Gastroesophageal sphincter (tissue), 4 donors: ENCODE results near the gene RTF2. TPM values are rescaled to one million over a fixed set of nuclear protein-coding genes. Genes with fewer than 3 reads are reported as not detected.
"Not testable (repeated sequence)": the region's sequence is repeated elsewhere in the genome, so short reads cannot be mapped to it uniquely, and the experiment has no call there.

Source experiments
- ATAC-seq: fragments of 150-250 bp; one replicate; pipeline ENCODE4 v1.9.1; 2016; ENCODE audit warnings: mild to moderate bottlenecking, moderate library complexity
- H3K27ac ChIP-seq, 4 donors: fragments of 200-600 bp; sonication (generic) in 3 of 4; 1 replicate in 3 of 4; 2 replicates in 1 of 4; pipeline ENCODE4 v1.5.1; 2016 to 2019
- H3K27me3 ChIP-seq: fragments of 200-600 bp; sonication (generic); one replicate; pipeline ENCODE4 v1.5.1; 2019
- H3K36me3 ChIP-seq, 2 donors: fragments of 200-600 bp; sonication (generic); one replicate each; pipeline ENCODE4 v1.5.1; 2019; ENCODE audit warnings: control low read depth in 1 of 2
- H3K4me1 ChIP-seq, 3 donors: fragments of 200-600 bp; sonication (generic); 1 replicate in 2 of 3; 2 replicates in 1 of 3; pipeline ENCODE4 v1.5.1; 2016 to 2019; ENCODE audit warnings: control low read depth in 2 of 3
- H3K4me3 ChIP-seq, 2 donors: fragments of 200-600 bp; sonication (generic); one replicate each; pipeline ENCODE4 v1.5.1; 2019; ENCODE audit warnings: mild to moderate bottlenecking in 1 of 2, moderate library complexity in 1 of 2
- H3K9me3 ChIP-seq, 3 donors: fragments of 200-600 bp; sonication (generic); one replicate each; pipeline ENCODE4 v1.5.1; 2017 to 2019; ENCODE audit warnings: control low read depth in 2 of 3
- CTCF ChIP-seq, 4 experiments: fragments of 200-600 bp in 2 of 4; fragments of 450-650 bp in 2 of 4; sonication (generic) in 1 of 4; IDR thresholded peaks; one replicate each; pipeline ENCODE4 v1.5.1; 2017 to 2019; ENCODE audit warnings: antibody characterized with exemption in 4 of 4, mild to moderate bottlenecking in 2 of 4, moderate library complexity in 2 of 4
- EP300 ChIP-seq: sonication (generic); formaldehyde crosslinking; IDR thresholded peaks from one replicate; pipeline ENCODE4 v1.6.1; 2017; ENCODE audit warnings: antibody characterized with exemption, mild to moderate bottlenecking
- POLR2A ChIP-seq, 2 donors: fragments of 450-650 bp; IDR thresholded peaks; one replicate each; pipeline ENCODE4 v1.6.1; 2017; ENCODE audit warnings: antibody characterized with exemption in 2 of 2, mild to moderate bottlenecking in 2 of 2, moderate library complexity in 1 of 2
- POLR2AphosphoS5 ChIP-seq: sonication (generic); formaldehyde crosslinking; IDR thresholded peaks from one replicate; pipeline ENCODE4 v1.6.1; 2017; ENCODE audit warnings: antibody characterized with exemption
- WGBS, 2 donors: methylation state at CpG; one replicate each; pipeline ENCODE4 v1.1.5; 2018; ENCODE audit warnings: low coverage in 1 of 2; 5-methylcytosine and 5-hydroxymethylcytosine counted together
- total RNA-seq, 4 donors: library from RNA; depleted of rRNA; stranded (reverse); fragments of >200 nt; gene quantifications; one replicate each; pipeline ENCODE4 v1.1.0, GENCODE V29; 2016

Gene RTF2
- total RNA-seq, 4 donors from 2014 or later: 83.7 to 96.1 (median 90.3) TPM

DNA sequence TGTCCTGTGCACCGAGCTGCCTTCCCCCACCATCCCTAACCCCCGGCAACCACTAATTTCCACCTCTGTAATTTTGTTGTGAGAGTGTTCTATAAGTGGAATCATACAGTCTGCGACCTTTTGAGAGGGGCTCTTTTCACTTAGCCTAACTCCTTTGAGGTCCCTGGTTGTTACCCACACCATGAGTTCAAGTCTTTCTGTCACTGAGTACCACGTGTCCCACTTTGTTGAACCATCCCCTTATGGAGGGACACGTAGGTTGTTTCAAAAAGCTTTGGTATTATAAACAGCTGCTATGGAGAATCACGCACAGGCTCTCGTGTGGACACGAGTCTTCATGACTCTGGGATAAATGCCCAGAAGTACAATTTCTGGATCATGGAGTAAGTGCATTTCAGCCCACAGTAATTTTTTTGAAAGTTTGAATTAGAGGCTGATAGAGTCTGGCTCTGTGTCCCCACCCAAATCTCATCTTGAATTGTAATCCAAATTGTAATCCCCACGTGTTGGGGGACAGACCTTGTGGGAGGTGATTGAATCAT, 74.1 kb downstream of the RTF2 start:
- 22 to 50% methylated on average over 8 to 9 of the region's 9 CpGs for WGBS, 2 donors
- Histone ChIP-seq H3K9me3 (no peaks in the 10 kb centered on the region), H3K36me3 (no peaks in the 10 kb centered on the region), H3K27ac (no peak overlapping the region), H3K4me3 (no peak overlapping the region), H3K4me1 (no peaks in the 10 kb centered on the region), H3K27me3 (no peaks in the 10 kb centered on the region)
- TF ChIP-seq CTCF (IDR thresholded peaks at IDR 0.05) (no peak), EP300 (no peak), POLR2AphosphoS5 (no peak), POLR2A (IDR thresholded peaks at IDR 0.05) (no peak)
- no peak for ATAC-seq

DNA sequence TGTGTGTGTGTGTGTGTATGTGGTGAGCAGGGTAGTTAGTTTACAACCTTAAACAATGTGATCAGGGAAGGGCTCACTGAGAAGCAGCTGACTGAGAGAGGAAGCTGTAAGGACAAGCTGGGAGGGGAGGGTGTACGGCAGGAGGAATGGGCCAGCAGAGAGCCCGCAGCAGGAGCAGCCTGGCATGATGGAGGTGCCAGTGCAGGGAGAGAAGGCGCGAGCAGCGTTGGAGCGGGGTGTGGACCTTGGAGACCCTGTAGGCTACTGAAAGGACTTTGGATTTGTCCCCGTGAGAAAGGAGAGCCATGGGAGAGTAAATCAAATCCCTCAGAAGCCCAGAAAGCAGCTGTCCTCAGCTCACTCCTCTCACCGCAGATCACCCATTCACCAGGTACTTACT, 83.1 kb downstream of the RTF2 start:
- Histone ChIP-seq H3K27me3 (no peaks in the 10 kb centered on the region), H3K36me3 (no peaks in the 10 kb centered on the region), H3K4me3 (no peak overlapping the region), H3K4me1 (peaks cover 0 to 14% (median 8%) of the 10 kb centered on the region in 3 donors), H3K9me3 (no peaks in the 10 kb centered on the region), H3K27ac (no peak overlapping the region)
- TF ChIP-seq POLR2AphosphoS5: no peak
- TF ChIP-seq CTCF (IDR thresholded peaks at IDR 0.05): no peak
- TF ChIP-seq EP300: no peak
- TF ChIP-seq POLR2A (IDR thresholded peaks at IDR 0.05): no peak
- 82% methylated on average over 8 of the region's 8 CpGs; no CpG with 5 or more reads in 1 of the 2 donors for WGBS, 2 donors
- ATAC-seq: no peak

- no peaks in the 10 kb centered on the region for H3K27me3 ChIP-seq
- 64 to 79% methylated on average over 7 to 8 of the region's 8 CpGs for WGBS, 2 donors
- TF ChIP-seq POLR2AphosphoS5: no peak
- TF ChIP-seq EP300: no peak
- TF ChIP-seq CTCF (IDR thresholded peaks at IDR 0.05): no peak
- TF ChIP-seq POLR2A (IDR thresholded peaks at IDR 0.05): no peak
Measured at GRCh38 chr20:56552911-56553629, 84.6 kb downstream of the RTF2 start.

GRCh38 chr20:56554869-56555268, 86.4 kb downstream of the RTF2 start:
- no peak overlapping the region for H3K27ac ChIP-seq
- no peaks in the 10 kb centered on the region for H3K36me3 ChIP-seq
- H3K4me3 ChIP-seq: no peak overlapping the region
- no peak for TF ChIP-seq EP300
- peak; percentile 70 for TF ChIP-seq POLR2AphosphoS5
- peak in 2 of 4 experiments; percentile 10 to 26 for TF ChIP-seq CTCF (IDR thresholded peaks at IDR 0.05)
- no peak for TF ChIP-seq POLR2A (IDR thresholded peaks at IDR 0.05)
- H3K27me3 ChIP-seq: no peaks in the 10 kb centered on the region
- no peaks in the 10 kb centered on the region for H3K9me3 ChIP-seq
- 10 to 16% methylated on average over 4 of the region's 4 CpGs for WGBS, 2 donors
- peaks cover 0 to 14% (median 8%) of the 10 kb centered on the region in 3 donors for H3K4me1 ChIP-seq
- peak; percentile 78 for ATAC-seq

More at GRCh38 chr20:56552911-56553629, 84.6 kb downstream of the RTF2 start:
- no peak overlapping the region for H3K27ac ChIP-seq
- H3K4me3 ChIP-seq: no peak overlapping the region
- H3K36me3 ChIP-seq: no peaks in the 10 kb centered on the region
- no peak for ATAC-seq
- H3K4me1 ChIP-seq: peaks cover 0 to 14% (median 8%) of the 10 kb centered on the region in 3 donors
- H3K9me3 ChIP-seq: no peaks in the 10 kb centered on the region

- Histone ChIP-seq H3K9me3 (no peaks in the 10 kb centered on the region), H3K27me3 (no peaks in the 10 kb centered on the region), H3K36me3 (no peaks in the 10 kb centered on the region), H3K4me3 (no peak overlapping the region), H3K4me1 (peaks cover 0 to 14% (median 8%) of the 10 kb centered on the region in 3 donors), H3K27ac (no peak overlapping the region)
- ATAC-seq: no peak
- 48 to 96% methylated on average over 3 to 6 of the region's 6 CpGs for WGBS, 2 donors
- TF ChIP-seq EP300 (no peak), CTCF (IDR thresholded peaks at IDR 0.05) (no peak)
Measured at GRCh38 chr20:56558968-56559367, 90.5 kb downstream of the RTF2 start.

GRCh38 chr20:56564526-56564925, 96.1 kb downstream of the RTF2 start:
- 100% methylated on average over 1 of the region's 6 CpGs for whole genome bisulfite sequencing, 2 donors

More at GRCh38 chr20:56564526-56564925, 96.1 kb downstream of the RTF2 start:
- H3K4me1 ChIP-seq, H3K36me3 ChIP-seq, H3K27ac ChIP-seq, ATAC-seq, H3K9me3 ChIP-seq, H3K27me3 ChIP-seq, H3K4me3 ChIP-seq: not testable (repeated sequence)
